HG03097 (cell line): ENCODE data around the gene TCF12.

ENCODE experiments used
- ATAC-seq: cut with Tn5 transposase; IDR thresholded peaks from one replicate; pipeline ENCODE4 v1.9.1; 2021; ENCODE audit not compliant: unreplicated experiment, low FRiP score

TCF12 gene

GRCh38 chr15:57323806-57324589, 405.6 kb downstream of the TCF12 start:
- ATAC-seq = no peak

- ATAC-seq = no peak
Observed at GRCh38 chr15:57324590-57324890, 406.1 kb downstream of the TCF12 start.

GRCh38 chr15:57324944-57325679, 406.7 kb downstream of the TCF12 start:
- ATAC-seq = no peak

- ATAC-seq = no peak
Observed at GRCh38 chr15:57326196-57326595, 407.8 kb downstream of the TCF12 start.

- ATAC-seq = no peak
Observed at GRCh38 chr15:57327985-57328471, 409.6 kb downstream of the TCF12 start.

- no peak for ATAC-seq
Observed at GRCh38 chr15:57328479-57328878, 410.0 kb downstream of the TCF12 start.

- no peak for ATAC-seq
Observed at GRCh38 chr15:57328897-57329296, 410.5 kb downstream of the TCF12 start.

- no peak for ATAC-seq
Observed at GRCh38 chr15:57329582-57330367, 411.3 kb downstream of the TCF12 start.

- no peak for ATAC-seq
Observed at GRCh38 chr15:57330619-57331340, 412.3 kb downstream of the TCF12 start.

- ATAC-seq = no peak
Observed at GRCh38 chr15:57332326-57332725, 413.9 kb downstream of the TCF12 start.

GRCh38 chr15:57333487-57333886, 415.0 kb downstream of the TCF12 start:
- no peak for ATAC-seq

GRCh38 chr15:57334257-57334656, 415.8 kb downstream of the TCF12 start:
- ATAC-seq = no peak

- ATAC-seq = no peak
Observed at GRCh38 chr15:57335293-57335715, 416.9 kb downstream of the TCF12 start.

GRCh38 chr15:57335719-57336118, 417.3 kb downstream of the TCF12 start:
- ATAC-seq = no peak

- no peak for ATAC-seq
Observed at GRCh38 chr15:57337868-57338411, 419.5 kb downstream of the TCF12 start.

GRCh38 chr15:57339321-57339720, 420.9 kb downstream of the TCF12 start:
- no peak for ATAC-seq
